Measurements from ENCODE around the gene HEATR5B.

DNA sequence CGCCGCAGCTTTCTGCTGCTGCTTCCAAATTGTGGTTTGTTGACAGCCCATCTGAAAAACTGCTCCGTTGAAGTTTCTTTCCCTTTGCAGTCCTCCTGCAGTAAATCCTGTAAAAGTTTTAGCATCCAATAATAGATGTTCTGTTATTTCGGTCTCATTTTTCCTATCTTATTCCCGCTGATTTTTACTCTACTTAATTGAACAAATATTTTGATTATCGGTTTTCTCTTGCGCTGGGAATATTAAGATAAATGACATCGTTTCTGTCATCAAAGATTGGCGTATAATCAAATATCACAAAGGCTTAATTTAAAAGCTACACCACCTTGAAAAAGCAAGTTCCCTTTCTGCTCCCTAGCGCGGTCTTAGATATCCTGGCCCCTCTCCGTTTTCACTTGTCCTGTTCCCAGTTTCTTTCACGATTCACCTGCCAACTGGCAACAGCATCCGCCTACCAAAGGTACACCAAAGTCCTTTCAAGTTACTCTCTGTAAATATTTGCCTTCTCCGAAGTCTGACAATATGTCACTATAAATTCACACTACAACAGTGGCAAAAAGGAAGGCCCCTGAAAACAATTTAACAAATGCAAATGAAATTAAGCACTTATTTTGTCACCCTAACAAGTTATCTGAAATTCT is 116.8 kb downstream of the HEATR5B start:
- TF ChIP-seq POLR2A (IDR thresholded peaks at IDR 0.05; ENCODE audit: low read depth, low read length) (no peak), POLR2AphosphoS5 (IDR thresholded peaks at IDR 0.05; ENCODE audit: low read depth, low read length) (no peak)
